ENCODE data around the gene COX6A1.
"Not testable (repeated sequence)": the region's sequence is repeated elsewhere in the genome, so short reads cannot be mapped to it uniquely, and the experiment has no call there.

Gene COX6A1

DNA sequence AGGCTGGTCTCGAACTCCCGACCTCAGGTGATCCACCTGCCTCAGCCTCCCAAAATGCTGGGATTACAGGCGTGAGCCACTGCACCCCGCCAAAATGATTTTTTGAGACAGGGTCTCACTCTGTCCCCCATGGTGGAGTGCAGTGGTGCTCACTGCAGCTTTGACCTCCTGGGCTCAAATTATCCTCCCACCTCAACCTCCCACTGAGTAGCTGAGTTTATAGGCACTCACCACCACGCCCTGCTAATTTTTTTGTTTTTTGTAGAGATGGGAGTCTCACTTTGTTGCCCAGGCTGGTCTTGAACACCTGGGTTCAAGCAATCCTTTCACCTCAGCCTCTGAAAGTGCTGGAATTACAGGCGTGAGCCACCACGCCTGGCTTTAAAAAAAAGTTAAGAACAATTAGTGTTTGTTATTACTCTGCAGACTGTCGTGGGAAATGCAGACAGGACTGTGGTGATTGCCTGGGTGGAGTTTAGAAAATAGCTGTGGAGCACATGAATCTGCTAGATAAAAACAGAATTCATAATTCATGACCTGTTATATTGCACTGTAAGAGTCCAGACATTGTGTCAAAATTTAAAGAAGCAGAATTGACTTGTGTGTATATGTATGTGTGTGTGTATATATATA is 9.2 kb upstream of the COX6A1 start:
- DNase-seq, result no peak

DNA sequence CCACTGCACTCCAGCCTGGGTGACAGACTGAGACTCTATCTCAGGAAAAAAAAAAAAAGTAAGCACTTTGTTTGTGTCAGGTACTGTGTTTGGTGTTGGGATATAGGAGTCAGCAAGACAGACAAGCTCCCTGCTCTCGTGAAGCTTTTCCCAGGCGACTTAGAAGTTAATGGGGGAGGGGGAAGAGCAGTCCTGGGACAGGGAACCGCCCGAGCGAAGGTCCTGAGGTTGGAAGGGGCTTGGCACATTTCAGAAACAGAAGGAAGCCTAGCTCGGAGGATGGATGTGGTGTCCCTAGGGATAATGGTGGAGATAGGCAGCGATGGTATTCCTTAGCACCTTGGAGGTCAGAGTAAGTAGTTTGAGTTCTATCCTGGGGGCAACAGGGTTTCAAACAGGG is 8.5 kb upstream of the COX6A1 start:
- no peak for DNase-seq

DNA sequence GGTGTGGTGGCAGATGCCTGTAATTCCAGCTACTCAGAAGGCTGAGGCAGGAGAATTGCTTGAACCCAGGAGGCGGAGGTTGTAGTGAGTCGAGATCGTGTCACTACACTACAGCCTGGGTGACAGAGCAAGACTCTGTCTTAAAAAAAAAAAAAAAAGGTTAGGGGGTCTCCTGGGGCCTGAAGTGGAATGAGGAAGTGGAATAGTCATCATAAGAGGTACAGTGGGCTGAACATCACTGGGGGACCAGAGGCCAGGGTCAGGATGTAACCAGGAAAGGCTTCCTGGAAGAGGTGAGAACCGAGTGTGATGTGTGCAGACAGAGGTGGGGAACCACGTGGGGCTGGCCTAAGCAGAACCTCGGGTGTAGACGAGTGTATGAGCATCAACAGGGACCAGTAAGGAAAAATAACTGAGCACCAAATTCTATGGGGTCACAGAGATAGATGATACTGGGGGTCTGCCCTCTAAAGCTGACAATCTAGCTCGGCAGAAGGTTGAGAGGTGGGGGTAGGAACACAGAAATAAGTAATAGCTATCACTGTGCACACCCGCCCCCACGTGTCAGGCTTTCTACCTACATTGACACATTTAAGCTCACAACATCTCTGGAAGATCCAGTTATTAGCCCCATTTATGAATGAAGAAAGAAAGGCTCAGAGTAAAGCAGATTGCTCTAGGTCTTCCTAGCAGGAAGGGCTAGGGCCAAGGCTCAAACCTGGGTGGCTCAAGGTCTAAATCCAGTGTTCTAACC is 5.0 kb upstream of the COX6A1 start:
- no peak for DNase-seq

DNA sequence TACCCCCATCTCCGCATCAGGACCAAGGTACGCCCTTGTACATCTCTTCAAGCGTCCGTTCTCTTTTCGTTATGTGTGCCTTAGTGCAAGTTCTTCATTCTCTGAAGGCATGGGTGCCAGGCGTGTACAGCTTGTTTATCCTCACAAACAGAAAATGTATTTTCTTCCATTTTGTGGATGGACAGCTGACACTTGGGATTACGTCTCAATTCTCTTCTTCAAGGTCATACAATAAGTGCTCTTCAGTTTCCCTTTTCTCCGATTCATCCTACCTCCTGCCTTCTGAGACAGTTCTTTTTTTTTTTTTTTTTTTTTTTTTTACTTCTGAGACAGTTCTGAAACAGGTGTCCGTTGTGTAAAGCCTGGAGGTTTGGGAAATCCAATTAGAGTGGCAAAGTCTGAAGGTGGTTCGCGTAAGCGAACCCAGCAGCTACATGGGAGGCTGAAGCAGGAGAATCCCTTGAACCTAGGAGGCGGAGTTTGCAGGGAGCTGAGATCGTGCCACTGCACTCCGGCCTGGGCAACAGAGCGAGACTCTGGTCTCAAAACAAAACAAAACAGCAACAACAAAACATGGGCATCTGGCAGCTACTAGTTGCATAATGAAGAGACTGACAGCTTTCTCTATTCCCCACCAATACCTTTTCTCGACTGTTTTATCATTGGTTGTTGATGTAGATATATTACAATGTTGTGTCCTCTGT is 734 bp downstream of the COX6A1 start:
- DNase-seq, result no peak

DNA sequence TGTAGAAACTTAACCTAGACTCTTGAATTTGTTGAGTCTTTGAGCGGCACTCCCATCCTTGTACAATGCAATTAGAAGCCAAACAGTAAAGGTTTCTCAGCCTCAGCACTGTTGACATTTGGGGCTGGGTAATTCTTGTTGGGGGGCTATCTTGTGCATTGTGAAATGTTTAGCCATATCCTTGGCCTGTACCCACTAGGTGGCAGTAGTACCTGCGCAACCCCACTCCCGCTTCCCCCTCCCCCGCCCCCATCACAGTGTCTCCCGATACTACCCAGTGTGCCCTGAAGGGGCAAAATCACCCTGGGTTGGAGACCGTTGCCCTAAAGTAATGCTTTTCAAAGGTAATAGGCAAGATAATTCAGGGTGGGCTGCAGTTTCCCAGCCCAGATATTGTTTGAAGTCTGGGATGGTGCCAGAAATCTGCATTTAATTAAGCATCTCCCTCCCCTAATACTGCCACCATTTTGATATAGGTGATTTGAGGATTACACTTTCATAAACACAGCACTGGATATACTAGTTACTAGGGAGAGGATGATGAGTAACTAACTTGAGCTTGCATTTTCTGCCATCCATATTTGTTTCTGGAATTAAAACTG is 1.8 kb downstream of the COX6A1 start:
- DNase-seq, result peak; percentile 6

DNA sequence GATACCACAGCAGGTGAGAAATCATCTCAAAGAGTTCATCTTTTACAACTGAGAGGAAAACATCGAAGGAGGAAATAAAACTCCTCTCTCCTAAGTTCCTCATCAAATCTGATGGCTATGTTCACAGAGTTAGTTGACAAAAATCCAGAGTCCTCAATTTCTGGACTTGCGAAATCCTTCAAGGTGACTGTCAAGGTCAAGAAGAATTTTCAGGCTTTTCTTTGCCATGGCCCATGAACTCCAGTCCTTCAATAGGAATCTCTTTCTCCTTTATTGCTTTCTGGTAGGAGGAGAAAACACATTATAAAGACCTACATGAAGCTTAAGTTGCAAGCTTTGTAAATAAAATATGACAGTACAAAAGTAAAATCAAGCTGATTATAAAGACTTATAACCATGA is 6.8 kb downstream of the COX6A1 start:
- DNase-seq, result no peak

DNA sequence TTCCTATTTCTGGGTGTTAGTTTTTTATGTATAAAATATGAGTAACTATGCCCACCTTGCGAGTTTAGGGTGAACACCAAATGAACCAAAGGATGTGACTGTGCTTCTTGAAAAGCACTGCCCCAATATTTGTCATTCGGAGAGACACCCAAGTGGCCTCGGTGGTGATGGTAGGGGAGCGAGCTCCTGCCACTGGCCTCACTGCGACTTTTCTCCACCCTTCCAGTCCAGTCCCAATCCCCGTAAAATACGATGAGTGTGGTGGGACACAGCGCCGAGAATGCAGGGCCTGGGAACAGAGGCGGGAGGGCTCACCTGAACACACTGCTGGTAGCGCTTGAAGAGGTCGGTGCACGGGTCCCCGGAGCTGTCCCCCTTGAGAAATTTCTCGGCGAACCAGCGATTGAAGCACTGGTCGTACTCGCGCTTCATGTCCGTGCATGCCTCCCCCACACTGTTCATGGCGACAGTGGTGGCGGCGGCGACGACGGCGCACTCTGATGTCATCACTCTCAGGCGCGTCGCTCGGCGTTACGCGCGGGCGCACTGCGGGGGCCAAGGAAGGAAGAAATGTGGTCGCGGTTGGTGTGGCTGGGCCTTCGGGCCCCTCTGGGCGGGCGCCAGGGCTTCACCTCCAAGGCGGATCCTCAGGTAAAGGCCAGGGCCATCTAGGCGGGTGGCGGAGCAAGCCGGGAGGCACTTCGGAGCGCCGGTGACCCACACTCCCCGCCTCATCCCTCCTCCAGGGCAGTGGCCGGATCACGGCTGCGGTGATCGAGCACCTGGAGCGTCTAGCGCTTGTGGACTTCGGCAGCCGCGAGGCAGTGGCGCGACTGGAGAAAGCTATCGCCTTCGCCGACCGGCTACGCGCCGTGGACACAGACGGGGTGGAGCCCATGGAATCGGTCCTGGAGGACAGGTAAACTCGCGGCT is 8.3 kb downstream of the COX6A1 start, which contains the start of the genes GATC and TRIAP1:
TSS of gene GATC (plus strand) at position 534 of the 933 bp plus-strand sequence. CDS start at position 571, 37 bp downstream.
TSS of gene TRIAP1 (minus strand) at position 474 of the 933 bp plus-strand sequence. CDS start at position 462, 12 bp downstream.
- DNase-seq, result peak; percentile 74

DNA sequence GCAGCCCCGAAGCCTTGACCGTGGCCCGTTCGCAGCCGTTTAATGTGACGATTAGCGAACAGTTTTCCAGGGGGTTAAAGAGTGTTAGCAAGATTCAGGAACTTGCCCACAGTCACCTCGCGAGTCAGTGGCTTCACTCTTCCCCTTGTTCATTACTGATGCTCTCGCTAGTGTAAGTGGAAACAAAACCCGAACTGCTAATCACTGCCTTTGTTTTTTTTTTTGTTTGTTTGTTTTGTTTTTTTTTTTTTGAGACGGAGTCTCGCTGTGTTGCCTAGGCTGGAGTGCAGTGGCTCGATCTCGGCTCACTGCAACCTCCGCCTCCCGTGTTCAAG is 8.9 kb downstream of the COX6A1 start:
- not testable (repeated sequence) for DNase-seq

DNA sequence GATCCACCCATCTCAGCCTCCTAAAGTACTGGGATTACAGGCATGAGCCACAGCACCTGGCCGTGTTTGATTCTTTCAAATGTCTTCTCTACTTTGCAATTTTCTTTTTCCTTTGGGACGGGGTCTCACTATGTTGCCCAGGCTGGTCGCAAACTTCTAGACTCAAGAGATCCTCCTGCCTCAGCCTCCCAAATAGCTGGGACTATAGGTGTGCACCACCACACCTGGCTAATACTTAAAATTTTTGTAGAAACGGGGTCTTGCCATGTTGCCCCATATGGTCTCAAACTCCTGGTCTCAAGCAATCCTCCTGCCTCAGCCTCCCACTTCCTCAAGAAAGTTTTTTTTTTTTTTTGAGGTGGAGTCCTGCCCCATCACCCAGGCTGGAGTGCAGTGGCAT is 10.1 kb downstream of the COX6A1 start:
- no peak for DNase-seq

DNA sequence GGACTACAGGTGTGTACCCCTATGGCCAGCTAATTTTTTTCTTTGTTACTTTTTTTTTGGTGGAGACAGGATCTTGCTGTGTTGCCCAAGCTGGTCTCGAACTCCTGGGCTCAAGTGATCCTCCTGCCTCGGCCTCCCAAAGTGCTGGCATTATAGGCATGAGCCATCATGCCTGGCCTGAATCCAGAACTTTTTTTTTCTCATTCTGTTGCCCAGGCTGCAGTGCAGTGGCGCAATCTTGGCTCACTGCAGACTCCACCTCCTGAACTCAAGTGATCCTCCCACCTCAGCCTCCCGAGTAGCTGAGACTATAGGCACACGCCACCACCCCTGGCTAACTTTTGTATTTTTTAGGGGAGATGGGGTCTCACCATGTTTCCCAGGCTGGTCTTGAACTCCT is 14.6 kb downstream of the COX6A1 start:
- not testable (repeated sequence) for DNase-seq

DNA sequence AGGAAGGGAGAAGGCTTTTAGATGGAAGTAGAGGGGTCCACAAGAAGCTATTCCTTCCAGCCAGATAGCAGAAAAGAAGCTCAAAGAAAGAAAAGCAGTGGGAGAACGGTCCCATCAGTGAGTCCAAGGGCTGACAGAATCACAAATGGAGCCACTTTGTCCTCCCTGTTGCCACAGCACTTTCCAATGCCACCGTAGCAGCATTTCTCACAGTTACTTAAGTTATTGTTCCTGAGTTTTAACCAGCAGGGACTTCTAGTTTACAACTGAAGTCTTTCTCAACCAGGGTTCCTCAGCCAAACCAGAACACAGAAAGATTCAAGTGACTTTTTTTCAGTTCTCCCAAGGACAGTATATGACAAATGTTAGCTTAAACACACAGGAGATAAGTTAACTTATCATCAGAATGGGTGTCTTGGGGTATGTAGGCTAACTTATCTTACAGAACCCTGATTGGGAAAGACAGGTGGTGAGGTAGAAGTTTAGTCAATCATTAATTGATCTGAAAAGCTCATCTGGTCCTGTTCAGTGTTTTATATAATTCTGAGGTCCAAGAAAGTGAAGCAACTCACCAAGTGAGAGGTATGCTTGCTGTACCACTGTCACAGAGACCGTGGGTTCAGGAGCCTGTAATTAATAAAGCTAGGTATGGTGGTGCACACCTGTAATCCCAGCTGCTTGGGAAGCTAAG is 15.3 kb downstream of the COX6A1 start:
- DNase-seq, result no peak

DNA sequence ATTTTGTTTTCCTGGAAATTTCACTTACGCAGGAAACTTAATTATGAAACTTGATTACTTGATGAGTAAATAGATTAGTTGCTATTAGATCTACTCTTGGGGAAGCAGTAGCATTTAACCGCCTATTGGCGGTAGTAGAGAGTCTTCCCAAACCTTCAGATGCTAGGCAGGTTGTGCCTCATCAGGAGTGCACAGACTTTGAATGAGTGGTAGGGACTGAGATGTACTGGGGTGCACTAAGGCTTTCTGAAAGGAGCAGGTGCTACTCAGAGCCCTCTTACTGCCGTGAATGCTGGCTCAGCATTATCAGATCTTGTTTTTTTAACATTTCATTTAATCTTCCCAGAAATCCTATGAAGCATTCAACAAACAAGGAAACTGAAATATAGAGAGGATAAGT is 16.1 kb downstream of the COX6A1 start:
- peak; percentile 14 for DNase-seq

DNA sequence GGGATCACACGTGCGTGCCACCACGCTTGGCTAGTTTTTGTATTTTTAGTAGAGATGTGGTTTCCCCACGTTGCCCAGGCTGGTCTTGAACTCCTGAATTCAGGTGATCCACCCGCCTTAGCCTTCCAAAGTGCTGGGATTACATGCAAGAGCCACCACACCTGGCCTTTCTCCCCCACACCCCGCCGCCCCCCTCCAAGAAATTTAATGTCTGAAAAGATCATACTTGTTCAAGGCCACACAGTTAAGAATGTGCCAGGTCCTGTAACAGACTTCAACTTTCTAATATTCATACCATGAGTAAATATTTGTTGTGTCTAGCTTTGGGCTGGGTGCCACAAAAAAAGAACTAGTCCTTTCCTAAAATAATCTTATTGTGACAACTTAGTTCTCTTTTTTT is 17.4 kb downstream of the COX6A1 start:
- no peak for DNase-seq

DNA sequence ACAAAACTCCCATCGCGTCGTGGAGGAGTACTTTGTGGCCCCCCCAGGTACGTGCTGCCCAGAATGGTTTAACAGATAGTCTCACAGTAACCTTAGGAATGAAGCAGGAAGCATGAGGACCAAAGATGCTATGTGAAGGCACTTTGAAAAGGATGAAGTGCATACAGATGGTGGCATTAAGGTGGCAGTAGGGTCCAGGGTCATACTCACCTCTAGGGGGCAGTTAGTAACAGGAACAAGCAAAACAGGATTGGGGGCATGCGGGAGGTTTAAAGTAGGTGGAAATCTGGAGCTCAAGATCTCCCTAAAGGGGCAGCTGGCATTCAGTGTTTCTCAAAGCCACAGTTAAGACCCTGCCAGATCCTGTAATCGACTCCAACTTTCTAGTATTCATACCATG is 19.2 kb downstream of the COX6A1 start:
- DNase-seq, result no peak

DNA sequence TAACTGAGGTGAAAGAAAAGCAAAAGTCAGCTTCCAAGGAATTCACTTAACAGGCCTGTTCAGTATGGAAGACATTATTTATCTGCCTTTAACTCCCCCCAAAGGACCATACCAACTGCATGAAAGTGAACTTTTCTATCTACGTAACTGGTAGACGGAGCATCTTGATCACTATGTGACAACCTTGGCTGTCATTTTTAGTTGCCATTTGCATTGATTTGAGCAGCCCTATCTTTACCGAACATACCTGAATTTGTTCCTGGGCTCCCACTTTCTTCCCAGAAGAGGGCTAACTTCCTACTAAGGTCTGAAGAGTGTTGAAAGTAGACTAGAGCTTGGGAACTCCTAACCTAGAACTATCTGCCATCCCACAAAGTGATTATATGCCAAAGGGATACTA is 22.2 kb downstream of the COX6A1 start:
- no peak for DNase-seq

DNA sequence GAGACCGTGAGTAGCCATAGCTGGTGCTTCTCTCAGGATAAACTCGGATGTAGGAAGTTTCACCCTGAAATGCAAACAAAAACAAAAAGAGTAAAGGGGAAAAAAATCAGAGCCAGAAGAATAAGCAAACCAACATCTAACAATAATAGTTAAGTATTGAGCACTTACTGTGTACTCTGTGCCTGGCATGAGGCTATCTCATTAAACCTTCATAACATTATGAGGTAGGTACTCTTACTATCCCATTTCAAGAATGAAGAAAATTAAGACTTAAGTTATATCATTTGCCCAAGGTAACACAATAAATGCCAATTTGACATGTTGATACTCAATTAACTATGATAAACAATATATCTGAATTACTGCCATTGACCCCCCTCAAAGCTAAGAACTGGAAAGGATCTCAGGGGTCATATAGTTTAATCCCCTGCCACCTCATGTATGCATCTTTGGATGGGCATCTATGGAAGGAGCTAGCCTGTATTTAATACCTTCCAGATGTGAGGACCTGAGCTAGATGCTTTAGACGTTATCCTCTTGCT is 24.3 kb downstream of the COX6A1 start:
- no peak for DNase-seq

DNA sequence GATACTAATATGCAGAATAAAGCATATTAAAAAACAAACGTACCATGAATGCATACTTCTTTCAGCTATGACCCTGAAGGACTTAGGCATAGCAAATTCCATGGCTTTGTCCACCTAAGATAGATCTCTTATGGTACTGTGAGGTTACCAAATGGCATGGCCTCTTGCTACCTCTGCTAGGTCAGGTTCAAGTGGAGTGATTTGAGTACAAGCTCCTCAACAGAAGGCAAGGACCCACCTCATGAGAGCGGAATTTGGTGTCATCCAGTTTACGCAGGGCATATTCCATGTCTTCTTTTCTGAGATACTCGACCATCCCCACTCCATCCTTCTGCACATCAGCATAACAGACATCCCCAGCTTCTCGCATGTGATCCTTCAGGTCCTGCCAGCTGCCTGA is 25.8 kb downstream of the COX6A1 start:
- DNase-seq, result no peak

DNA sequence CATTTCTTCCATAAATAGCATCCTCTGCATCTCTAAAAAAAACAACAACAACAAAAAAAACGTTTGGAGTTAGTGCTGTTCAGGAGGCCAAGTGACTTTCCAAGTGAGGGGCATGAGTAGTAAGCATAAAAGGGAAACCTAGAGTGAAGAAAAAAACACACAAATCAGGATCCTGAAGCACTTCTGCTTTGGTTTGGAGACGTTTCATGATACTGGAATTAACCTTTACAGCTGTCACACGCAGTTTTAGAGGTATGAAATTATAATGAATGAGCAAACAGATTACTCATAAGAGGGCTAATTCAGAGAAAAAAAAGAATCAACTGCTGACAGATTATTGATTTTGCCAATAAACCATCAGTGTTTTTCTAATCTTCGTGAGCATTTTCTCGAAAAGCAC is 27.8 kb downstream of the COX6A1 start:
- DNase-seq, result no peak

DNA sequence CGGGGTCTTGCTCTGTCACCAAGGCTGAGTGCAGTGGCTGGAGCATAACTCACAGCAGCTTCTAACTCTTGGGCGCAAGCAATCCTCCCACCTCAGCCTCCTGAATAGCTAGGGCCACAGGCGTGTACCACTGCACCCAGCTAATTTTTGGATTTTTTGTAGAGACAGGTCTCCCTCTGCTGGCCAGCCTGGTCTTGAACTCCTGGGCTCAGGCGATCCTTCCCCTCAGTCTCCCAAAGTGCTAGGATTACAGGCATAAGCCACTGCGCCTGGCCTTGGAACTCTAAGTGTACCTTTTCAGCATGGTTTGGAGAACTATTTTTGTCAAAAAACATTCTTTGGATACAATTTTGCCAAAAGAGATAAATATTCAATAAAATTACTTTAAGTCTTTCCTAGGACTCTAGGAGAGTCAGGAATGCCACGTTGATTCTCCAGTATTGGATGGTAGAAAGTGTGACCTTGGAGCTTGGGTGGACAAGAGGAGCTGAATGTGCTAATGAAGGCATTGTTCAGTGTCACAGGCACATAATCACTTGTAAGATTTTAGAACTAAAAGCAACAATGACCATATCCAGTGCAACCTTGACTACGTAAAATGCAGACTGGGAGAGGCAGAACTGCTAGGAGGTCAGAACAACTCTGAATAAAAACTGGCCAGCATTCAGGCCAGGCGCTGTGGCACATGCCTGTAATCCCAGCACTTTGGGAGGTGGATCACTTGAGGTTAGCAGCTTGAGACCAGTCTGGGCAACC is 28.8 kb downstream of the COX6A1 start:
- peak; percentile 17 for DNase-seq

DNA sequence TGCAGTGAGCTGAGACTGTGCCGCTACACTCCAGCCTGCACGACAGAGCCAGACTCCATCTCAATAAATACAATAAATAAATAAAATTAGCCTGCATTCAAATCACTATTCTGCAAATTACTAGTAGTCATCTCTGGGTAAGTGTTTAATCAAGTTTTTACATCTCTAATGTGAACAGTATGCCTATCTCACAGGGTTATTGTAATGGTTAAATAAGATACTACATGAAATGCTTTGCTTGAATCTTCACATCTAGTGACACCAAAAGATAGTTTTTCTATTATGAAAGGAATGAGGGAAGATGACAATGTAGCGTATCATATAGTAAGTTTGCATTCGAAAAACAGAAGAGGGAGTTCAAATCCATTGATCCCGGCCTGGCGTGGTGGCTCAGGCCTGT is 29.5 kb downstream of the COX6A1 start:
- DNase-seq, result no peak

DNA sequence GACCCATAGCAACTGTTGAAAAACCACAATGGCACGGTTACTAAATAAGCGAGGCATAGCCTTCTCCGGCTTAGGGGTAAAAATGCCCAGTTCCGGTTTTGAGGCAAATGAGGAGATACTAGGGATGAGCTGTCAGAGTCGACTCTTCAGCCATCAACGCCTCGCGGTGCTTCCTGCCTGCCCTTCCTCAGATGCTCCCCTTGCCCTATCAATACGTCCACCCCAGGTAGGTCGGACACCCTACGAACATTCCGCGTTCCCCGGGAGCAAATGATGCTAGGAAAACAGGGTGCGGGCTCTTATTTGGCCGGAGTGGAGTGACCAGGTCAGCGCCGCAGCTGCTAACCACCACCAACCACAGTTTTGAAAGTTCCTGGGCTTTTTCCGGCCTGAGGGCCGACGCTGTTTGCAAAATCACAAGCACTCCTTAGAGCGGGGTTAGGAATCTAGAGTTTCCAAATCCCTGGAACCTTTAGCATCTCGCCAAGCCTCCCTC is 30.5 kb downstream of the COX6A1 start:
- peak; percentile 10 for DNase-seq
